Measurements from ENCODE around the gene GPR65. TPM values are rescaled to one million over a fixed set of nuclear protein-coding genes. Genes with fewer than 3 reads are reported as not detected.

The GPR65 gene
- total RNA-seq, 1 experiment from 2014 or later: not detected

DNA sequence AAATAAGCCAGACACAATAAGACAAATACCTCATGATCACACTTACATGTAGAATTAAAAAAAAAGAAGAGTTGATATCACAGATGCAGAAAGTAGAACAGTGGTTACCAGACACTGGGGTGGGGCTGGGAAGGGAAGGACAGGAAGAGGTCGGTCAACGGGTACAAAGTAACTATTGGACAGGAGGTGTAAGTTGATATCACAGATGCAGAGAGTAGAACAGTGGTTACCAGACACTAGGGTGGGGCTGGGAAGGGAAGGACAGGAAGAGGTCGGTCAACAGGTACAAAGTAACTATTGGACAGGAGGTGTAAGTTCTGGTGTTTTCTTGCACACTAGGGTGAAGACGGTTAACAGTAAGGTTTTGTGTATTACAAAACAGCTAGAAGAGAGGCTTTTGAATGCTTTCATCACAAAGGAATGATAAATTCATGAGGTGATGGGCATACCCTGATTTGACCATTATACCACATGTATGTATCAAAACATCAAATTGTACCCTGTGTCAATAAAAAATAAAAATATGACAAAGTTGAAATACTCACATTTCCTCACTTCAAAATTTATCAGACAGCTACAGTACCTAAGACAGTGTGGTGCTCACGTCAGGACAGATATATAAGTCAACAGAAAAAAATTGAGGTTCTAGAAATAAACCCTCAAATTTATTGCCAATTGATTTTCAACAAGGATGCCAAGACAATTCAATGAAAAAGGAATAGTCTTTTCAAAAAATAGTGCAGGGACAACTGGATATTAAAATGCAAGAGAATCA, 44.7 kb upstream of the GPR65 start:
- Histone ChIP-seq H3K23me2 (ENCODE audit: insufficient read length, low read depth, low read length, poor library complexity, severe bottlenecking) (no peaks in the 10 kb centered on the region), H4K20me1 (ENCODE audit: control insufficient read depth, insufficient read depth, insufficient read length) (no peaks in the 10 kb centered on the region), H3K14ac (ENCODE audit: insufficient read depth, low read length) (no peak overlapping the region), H3K27me3 (ENCODE audit: insufficient read depth, low read length) (no peaks in the 10 kb centered on the region), H3K4ac (ENCODE audit: low read depth, low read length) (no peak overlapping the region), H4K8ac (replicated peaks; ENCODE audit: insufficient read length, low read depth, low read length) (no peak overlapping the region), H3K79me1 (ENCODE audit: insufficient read depth, low read depth, low read length, poor library complexity, severe bottlenecking) (no peaks in the 10 kb centered on the region), H4K91ac (ENCODE audit: insufficient read length, low read depth, low read length) (no peak overlapping the region), H3K18ac (ENCODE audit: insufficient read length, low read depth, low read length) (no peak overlapping the region), H3K79me2 (ENCODE audit: insufficient read depth, low read length) (no peaks in the 10 kb centered on the region), H2AFZ (ENCODE audit: low read length) (no peak overlapping the region), H2BK12ac (ENCODE audit: insufficient read length, low read depth, low read length) (no peak overlapping the region), H3K27ac (ENCODE audit: insufficient read length, low read depth, low read length) (no peak overlapping the region), H3T11ph (ENCODE audit: low read length) (no peak overlapping the region), H3K4me2 (ENCODE audit: insufficient read depth, insufficient read length, low read length) (no peak overlapping the region), H3K23ac (ENCODE audit: insufficient read length, low read depth, low read length) (no peak overlapping the region), H2BK120ac (ENCODE audit: low read depth, low read length, poor library complexity, severe bottlenecking) (no peak overlapping the region), H3K56ac (ENCODE audit: insufficient read length, low read depth, low read length) (no peak overlapping the region), H2BK20ac (ENCODE audit: low read depth, low read length, poor library complexity, severe bottlenecking) (no peak overlapping the region), H2BK15ac (ENCODE audit: low read depth, low read length) (no peak overlapping the region), H2AK5ac (ENCODE audit: insufficient read length, low read length) (no peak overlapping the region), H4K5ac (ENCODE audit: insufficient read length, low read depth, low read length) (no peak overlapping the region), H3K9ac (ENCODE audit: extremely low read depth, insufficient read length, low read length) (no peak overlapping the region), H3K4me1 (ENCODE audit: insufficient read depth, low read length) (no peaks in the 10 kb centered on the region), H2BK5ac (ENCODE audit: insufficient read length, low read length) (no peak overlapping the region), H3K9me3 (ENCODE audit: control insufficient read depth, low read depth, low read length) (no peaks in the 10 kb centered on the region)
- no peaks in the 10 kb centered on the region for H3K4me1 Mint-ChIP-seq
- H3K9me3 Mint-ChIP-seq: no peaks in the 10 kb centered on the region
- WGBS (ENCODE audit: extremely low coverage, insufficient read length, low lambda C conversion rate): no CpG with 5 or more reads among the region's 5 CpGs
- no peak overlapping the region for H3K4me3 Mint-ChIP-seq
- H3K27ac Mint-ChIP-seq: no peak overlapping the region
- no peak for DNase-seq
- H3K36me3 Mint-ChIP-seq (ENCODE audit: insufficient read depth in 1 of 3, low read depth in 3 of 3): peaks cover 0 to 11% (median 4%) of the 10 kb centered on the region in 3 experiments; a peak in 3 of 7 replicates
- TF ChIP-seq, protein P1, sequence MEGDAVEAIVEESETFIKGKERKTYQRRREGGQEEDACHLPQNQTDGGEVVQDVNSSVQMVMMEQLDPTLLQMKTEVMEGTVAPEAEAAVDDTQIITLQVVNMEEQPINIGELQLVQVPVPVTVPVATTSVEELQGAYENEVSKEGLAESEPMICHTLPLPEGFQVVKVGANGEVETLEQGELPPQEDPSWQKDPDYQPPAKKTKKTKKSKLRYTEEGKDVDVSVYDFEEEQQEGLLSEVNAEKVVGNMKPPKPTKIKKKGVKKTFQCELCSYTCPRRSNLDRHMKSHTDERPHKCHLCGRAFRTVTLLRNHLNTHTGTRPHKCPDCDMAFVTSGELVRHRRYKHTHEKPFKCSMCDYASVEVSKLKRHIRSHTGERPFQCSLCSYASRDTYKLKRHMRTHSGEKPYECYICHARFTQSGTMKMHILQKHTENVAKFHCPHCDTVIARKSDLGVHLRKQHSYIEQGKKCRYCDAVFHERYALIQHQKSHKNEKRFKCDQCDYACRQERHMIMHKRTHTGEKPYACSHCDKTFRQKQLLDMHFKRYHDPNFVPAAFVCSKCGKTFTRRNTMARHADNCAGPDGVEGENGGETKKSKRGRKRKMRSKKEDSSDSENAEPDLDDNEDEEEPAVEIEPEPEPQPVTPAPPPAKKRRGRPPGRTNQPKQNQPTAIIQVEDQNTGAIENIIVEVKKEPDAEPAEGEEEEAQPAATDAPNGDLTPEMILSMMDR (conservative IDR thresholded peaks at IDR 0.05): no peak
- H3K27me3 Mint-ChIP-seq (ENCODE audit: low read depth): no peaks in the 10 kb centered on the region
